Inflammatory macrophage (primary cell): ENCODE measurements around the gene LMNTD2.
A peak's percentile ranks its signal among the peaks of the same experiment; 100 is the strongest.

Source experiments
- DNase-seq, 2 donors: peaks; one replicate each; pipeline ENCODE4 v3.0.0-alpha.2; 2020 to 2022

Gene LMNTD2

DNA sequence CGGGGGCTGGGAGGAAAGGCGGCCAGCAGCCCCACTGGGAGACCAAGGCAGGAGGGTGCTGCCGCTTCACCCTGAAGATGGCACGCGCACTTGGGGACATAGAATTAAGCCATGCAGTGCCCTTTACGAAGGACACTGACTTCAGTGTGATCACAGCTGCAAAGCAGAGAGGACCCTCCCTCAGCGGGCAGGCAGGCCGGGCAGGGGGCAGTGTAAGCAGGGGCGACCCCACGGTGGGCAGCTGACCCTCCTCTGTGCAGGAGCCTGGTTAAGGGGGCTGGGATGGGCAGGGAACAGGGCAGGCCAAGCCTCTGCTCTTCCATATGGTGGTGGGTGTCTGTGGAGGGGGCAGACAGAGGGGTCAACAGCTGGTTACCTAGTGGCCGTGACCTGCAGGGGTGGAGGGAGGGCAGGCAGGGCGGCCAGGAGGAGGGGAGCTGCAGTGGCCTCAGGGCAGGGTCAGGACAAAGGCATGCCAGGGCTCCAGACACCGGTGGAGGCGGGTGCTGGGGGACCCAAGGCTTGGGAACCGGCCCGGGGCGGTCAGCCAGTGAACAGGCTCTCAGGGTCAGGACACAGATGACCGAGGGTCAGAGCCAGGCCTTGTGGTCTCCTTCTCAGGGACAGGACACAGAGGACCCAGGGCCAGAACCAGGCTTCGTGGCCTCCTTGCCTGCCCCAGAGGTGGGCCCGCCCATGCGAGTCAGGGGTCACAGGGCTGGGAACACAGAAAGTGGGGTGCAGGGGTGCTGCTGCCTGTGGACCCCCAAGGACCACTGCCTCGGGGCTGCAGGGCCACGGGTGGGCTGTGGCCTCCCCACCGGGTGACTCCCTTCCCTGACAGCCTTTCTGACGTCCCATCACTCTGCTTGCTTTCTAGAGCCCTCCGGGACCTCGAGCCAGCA, 7.2 kb downstream of the LMNTD2 start:
- DNase-seq: no peak

DNA sequence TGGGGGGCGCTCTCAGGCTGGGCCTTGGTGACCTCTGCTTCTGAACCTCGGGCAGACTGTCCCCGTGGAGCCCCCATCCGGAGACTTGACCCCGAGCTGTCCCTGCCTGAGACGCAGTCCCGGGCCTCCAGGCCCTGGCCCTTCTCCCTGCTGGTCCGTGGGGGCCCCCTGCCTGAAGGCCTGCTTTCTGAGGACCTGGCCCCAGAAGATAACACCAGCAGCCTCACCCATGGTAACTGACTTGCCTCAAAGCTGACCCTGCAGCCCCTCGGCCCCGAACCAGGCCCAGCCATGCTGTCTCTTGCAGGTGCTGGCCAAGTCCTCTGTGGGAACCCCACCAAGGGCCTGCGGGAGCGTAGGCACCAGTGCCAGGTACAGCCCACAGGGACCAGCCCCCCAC, 8.9 kb downstream of the LMNTD2 start:
- no peak for DNase-seq

DNA sequence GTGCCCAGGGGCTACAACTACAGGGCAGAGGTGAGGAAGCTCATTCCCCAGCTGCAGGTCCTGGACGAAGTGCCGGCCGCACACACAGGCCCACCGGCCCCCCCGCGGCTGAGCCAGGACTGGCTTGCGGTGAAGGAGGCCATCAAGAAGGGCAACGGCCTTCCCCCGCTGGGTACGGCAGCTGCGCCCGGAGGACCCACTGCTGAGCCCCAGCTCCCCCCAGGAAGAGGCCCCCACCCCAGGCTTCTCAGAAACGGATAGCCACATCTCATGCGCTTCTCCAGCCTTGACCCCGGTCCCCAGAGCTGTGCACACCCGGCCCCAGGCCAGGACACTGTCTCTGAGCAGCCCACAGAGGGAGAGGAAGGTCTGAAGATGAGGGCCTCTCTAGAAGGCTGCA, 9.4 kb downstream of the LMNTD2 start:
- DNase-seq: no peak

DNA sequence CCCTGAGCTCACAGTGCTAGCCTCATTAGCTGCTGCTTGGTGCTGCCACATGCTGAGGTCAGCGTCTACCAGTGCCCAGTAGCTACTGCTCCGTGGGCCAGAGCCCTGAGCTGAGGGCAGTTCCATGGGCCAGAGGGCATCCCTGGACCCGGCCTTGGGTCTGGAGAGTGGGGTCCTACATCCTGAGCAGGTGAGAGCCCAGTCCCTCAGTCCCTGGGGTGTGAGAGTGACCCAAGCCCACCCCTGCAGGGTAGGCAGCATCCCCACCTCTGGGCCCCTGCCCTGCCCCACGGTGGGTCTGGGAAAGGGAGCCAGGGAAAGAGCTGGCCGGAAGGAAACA, 9.8 kb downstream of the LMNTD2 start:
- no peak for DNase-seq

DNA sequence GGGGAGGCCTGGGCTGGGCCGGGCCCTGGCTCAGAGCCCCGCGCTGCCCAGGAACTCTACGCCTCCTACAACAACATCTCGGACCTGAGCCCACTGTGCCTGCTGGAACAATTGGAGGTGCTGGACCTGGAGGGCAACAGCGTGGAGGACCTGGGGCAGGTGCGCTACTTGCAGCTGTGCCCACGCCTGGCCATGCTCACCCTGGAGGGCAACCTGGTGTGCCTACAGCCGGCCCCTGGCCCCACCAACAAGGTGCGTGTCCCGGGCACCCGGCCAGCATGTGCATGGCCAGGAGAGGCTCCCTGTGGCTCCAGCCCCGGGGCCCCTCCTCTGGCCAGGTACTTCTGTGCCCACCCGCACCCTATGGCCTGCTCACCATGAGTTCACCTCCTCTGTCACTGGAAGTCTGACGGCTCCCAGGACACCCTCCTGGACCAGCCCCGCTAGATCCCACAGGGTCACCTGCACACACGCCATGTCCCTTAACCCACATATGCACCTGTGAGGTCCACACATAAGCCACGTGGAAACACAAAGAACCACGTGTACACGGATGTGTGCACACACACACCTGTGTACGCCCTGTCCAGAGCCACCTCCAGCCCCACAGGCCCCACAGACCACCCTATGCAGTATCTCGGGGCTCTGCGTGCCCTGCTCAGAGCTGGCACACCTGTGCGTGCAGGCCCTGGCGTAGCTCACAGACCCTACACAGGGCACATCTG, 10.4 kb downstream of the LMNTD2 start:
- DNase-seq: no peak

DNA sequence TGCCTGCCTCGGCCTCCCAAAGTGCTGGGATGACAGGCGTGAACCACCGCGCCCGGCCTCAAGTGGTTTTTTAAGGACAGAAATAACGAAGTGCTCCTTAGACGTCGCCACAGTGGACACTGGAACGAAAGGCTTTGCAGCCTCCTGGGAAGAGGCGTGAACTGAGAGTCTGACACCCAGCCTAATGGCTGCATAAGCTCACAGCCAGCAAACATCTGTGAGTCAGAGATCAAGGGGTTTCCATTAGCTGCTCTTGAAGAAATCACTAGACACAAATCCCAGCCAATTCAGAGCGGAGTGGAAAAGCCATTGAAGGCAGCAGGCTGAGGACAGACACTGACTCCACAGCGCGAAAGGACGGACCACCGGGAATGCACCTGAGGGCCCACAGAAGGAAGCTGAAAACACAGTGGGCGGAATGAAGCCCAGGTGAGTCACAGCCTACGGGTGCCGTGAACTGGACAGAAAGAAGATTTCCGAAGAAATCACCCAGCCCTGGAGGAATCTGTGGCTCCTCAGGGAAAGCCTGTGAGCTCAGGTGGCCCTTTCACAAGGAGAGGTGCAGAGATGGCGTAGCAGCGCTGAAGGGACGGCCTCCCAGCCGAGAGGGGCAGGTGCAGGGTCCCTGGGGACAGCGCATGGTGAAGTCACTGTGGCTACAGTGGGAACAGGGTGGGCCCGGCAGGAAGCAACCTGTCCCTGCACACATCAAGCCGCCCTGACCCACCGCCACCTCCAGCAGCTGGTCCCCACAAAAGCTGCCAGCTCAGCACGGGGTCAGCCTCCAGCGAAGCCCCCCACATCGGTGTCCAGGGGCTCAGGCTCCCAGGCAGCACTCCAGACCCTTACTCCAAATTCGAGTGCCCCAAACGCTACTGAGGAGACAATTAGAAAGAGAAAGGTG, 11.6 kb downstream of the LMNTD2 start:
- DNase-seq: no peak

DNA sequence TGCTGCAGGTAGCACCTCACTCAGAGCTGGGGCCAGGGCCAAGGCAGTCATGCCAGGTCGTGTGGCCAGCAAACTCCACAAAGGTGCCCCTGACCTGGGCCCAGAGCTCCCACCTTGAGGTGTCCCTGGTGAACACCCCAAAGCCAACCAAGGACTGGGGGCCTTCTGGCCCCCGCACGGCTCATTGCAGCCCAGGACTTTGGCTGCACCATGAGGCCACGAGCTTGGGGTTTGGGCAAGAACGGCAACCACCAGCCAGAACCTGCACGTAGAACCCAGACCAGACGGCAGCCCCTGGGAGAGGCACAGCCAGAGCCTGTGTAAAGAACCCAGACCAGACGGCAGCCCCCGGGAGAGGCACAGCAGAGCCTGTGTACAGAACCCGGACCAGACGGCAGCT, 15.4 kb downstream of the LMNTD2 start:
- no peak for DNase-seq

DNA sequence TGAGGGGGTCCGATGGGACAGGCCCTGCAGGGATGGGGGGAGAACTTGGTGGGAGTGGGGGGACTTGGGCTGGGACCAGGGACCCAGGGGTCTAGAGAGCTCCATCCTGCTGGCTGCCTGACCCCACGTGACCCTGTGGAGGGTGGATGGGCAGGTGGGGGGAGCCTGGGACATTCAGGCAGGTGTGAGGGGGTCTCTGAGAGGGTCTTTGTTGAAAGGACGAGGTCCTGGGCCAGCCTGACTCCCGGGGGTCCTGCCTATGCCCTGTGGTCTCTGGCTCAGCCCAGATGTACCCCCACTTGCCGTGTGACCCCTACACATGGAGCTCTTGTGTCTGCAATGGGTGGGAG, 15.7 kb downstream of the LMNTD2 start:
- no peak for DNase-seq

DNA sequence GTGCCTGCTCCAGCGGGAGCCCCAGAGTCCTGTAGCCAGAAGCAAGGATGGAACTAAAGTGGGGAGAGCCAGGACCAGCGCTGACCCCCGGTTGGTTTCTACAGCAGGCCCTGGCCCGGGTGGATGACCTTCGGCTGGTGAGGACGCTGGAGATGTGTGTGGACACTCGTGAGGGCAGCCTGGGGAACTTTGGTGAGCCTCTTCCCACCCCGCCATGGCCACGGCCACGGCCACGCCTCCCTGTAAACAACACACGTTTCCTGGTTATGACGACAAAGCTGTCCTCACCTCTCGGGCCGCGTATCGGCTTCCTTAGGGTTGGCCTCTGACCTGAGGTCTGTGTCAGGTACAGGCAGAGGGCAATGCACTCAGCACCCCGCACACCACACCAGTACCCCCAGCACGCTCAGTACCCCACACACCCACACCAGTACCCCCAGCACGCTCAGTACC, 19.1 kb downstream of the LMNTD2 start:
- no peak for DNase-seq

DNA sequence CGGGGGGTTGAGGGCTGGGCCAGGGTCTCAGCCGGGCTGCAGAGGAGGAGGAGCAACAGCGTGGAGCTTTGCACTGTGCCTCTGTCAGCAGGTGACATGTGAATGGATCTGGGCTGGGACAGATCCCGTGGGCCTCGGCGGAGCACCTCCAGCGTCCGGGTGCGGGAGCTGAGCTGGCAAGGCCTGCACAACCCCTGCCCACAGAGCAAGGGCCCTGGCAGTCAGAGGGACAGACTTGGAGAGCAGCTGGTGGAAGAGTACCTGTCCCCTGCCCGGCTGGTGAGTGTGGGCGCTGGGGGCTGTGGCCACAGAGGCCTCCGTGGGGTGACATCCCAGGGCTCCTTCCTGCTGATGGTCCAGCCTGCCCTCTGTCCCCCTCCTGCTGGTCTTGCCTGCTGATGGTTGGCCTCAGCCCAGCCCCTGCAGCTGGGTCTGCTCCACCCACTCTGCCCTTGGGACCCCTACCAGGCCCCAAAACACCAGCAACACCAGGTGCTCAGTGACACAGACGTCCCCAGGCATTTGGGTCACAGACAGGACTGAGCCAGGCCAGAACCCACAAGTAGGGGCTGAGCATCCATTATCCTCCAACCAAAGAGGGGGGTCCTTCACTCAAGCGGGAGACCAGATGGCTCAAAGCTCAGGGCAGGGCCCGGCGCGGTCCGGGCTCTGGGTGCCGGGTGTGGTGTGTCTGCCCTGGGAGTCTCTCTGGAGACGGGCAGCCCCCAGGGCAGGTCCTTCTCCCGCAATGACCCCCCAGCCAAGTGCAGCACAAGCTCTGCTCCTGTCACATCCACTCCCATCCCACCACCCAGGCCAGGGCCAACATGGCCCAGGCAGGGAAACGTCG, 19.7 kb downstream of the LMNTD2 start:
- DNase-seq: no peak

DNA sequence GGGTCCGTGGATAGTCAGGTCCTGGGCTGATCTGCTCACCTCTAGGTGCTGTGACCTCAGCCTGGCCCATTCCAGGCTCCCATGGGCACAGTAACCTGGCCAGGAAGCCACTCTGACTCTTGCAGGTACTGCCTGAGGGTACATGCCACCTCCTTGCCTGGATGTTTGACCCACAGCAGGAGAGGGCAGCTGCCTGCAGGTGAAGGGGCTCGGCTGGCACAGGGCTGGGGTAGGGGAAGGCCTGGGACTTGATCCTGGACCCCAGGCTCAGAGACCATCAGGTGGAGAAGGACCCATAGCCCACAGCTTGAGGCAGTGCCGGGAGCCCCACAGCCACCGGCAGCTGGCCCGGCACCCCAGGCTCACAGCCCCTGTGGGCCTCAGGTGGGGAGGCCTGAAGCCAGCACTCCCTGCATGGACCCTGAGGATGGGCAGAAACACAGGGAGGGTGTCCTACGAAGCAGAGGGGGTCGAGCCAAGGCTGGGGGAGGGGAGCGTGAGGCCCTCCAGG, 20.5 kb downstream of the LMNTD2 start:
- DNase-seq: no peak

DNA sequence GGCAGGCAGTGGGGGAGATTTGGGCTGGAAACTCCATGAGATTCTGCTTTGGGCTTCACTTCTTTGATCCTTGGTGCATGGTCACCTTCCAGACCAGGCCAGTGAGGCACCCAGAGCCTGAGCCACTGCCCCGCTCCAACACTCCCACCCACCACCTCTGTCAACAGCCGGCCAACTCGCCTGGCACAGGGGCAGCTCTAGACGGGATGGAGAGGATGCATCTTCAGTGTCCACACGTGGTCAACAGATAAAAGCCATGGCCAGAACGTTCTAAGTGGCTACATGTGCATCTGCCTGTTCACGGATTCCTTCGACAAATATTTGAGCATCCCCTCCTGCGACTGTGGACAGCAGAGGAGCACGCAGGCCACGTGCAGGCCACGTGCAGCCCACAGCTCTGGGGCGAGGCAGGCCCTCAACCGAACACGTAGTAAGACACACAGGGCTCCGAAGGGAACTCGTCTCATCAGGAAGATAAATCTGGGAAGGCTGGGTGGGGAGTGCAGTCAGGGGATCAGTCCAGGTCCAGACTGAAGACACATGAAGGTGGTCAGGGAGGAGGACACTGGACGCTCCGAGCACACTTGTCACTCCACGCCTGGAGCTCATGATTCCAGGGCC, 22.0 kb downstream of the LMNTD2 start:
- no peak for DNase-seq

DNA sequence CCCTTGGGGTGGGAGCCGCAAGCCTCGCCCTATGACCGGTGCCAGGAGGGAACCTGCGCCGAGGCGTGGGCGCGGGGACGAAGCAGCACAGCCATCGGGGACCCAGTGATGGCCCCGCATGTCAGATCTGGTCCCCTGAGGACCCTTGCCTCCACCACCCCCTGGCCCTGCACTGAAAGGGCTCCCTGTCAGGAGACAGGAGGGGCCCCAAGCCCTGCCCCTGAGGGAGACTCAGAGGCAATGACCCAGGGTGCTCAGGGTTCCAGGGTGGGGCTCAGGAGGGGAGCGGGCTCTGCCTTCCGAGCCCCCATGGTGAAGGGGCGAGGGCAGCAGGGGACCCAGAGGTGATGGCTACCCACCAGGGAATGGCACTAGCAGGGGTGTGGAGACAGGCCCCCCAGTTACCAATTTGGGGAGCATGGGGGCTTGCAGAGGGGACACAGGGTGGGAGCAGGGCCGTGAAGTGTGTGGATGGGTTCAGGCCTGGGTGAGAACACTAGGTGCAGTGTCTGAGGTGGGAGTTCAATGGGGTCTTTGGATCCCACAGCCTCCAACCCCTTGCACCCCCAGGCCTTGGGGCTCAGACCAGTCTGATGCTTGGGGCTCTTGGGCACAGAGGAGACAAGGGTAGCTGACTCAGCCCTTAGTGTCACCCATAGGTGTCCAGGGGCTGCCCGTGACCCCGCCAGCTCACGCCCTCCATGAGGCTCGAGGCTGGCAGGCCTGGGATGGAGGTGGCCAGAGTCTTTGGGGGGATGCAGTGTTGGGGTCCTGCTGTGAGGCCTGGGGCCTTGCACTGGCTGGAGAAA, 22.7 kb downstream of the LMNTD2 start:
- no peak for DNase-seq

DNA sequence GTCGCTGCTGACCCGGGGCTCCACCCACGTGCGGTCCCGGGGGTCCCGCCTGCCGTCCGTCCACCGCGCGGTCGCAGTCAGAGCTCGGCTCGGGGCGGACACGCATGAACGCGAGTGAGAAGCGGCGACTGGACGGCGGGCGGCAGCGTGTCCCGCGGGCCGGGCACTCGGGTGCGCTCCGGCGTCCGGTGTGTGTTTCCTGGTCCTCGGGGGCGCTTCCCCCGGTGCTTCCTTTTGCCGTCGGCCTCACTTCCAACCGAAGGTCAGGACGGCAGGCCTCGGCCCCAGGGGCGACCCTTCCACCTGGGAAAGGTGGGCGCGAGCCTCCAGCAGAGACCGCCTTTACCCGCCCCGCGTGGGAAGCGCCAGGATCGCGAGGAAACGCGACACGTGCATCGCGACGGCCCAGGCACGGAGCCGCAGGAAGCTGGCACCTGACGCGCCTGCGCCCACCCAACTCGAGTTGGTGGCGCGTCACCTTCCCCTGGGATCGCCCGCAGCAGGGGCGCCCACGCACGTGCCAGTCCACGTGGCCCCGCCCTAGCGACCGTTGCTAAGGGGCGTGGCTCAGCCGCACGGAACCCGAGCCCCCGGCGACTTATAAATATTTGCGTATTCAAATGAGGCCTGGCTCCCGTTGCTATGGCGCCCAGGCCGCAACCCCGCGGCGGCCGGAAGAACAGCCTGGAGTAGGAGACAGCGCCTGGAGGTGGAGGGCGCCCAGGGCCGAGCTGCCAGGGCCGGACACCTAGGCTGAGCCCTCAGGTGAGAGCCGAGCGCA, 23.5 kb downstream of the LMNTD2 start, which contains the start of gene LRRC56:
LRRC56 (plus strand) TSS at position 687 of the 781 bp plus-strand sequence. CDS start 3,158 bp downstream, outside the sequence.
- DNase-seq: peak; percentile 82

DNA sequence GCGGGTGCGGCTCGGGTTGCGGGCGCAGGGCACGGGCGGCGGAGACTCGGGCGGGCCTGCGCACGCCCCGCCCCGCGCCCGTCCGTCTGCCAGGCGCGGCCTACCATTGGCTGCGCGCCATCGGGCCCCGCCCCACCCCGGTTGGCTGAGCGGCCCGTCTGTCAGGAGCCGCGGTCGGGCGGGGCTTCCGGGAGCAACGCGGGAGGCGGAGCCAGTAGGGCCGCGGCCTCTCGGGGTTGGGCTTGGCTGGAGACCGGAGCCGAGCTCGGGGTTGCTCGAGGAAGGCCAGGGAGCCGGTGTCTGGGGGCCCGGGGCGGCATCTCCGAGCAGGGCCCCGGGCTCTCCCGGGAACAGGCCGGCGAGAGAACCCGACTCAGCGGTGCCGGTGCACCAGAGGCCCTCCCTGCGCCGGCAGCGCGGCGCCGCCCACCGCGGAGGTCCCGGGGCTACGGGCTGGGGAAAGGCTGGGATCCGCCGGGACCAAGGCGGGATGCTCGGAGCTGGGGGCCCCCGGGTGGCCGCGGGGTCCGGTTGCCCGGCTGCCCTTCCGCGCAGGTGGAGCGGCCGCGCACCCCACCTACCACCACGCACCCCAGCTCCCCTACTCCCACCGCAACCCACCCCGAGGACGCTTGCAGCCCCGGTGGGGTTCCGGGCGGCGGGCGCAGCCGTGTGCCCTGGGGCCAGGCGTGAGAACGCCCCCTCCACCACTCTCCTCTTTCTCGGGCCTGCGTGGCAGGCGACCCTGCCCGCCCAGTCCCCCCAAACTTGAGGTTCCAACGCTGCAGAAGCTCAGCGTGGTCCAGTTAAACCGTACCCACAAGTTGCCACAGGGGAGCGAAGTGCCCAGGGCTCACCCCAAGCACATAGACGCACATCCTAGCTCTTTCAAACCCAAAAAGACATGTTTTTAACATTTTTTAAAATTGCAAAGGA, 24.8 kb downstream of the LMNTD2 start, which contains the start of gene HRAS:
HRAS (minus strand) TSS at position 58 of the 936 bp plus-strand sequence.
- peak; percentile 96 to 97 for DNase-seq

DNA sequence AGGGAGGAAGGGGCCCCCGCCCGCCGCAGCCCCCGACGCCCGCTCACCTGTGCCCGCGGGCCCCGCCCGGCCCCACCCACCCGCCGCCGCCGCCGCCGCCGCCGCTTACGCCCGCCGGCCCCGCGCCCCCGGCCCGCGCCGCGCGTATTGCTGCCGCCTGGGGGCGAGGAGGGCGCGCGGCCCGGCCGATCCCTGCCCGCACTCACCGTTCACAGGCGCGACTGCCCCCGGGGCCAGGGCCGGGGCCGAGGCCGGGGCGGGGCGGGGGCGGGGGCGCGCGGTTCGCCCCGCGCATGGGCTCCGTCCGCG, 25.4 kb downstream of the LMNTD2 start:
- no peak for DNase-seq

DNA sequence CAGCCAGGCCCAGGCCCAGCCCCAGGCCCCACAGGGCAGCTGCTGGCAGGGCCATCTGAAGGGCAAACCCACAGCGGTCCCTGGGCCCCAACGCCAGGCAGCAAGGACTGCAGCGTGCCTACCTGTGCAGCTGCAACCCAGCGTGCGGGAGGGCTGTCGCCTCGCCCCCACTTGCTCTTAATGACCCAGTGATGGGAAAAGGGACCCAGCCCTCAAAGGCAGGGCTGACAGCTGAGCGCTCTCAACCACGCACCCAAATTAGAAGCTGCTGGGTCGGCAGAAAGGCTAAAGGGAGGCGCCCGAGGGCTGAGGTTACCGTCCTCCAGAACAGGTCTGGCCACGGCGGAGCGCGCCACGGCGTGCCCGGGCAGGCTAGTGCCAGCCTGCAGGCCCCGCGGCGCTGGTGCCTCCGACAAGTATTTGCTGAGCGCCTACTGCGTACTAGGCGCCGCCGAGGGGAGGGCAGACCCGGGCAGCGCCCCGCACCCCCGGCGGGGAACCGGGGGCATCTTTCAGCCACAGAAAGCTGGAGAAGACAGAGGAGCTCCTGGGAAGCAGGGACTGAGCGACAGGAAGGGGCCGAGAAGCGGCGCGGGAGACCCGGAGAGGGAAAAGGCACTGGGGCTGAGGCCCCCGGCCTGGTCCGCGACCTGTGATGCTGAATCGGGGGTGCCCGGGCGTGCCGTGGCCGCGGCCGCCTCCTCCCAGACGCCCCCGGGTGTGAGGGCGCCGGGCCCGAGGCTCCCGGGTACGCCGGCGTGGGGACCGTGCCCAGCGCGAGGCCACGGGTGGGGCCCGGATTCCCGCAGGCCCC, 25.9 kb downstream of the LMNTD2 start:
- peak in 1 of 2 donors; percentile 14 for DNase-seq
